ENCODE results near the gene SOD1. TPM values are rescaled to one million over a fixed set of nuclear protein-coding genes. Genes with fewer than 3 reads are reported as not detected.
"Not testable (repeated sequence)": the region's sequence is repeated elsewhere in the genome, so short reads cannot be mapped to it uniquely, and the experiment has no call there.

SOD1 gene
- 205 and 240 TPM in 2 replicates for total RNA-seq (2014; rRNA removed; shearing (Covaris generic))
- polyA plus RNA-seq (2015; cell fraction: cytosol; rRNA removed): 289 and 301 TPM in 2 replicates
- polyA plus RNA-seq (2015; cell fraction: nucleus; rRNA removed): 137 and 141 TPM in 2 replicates

DNA sequence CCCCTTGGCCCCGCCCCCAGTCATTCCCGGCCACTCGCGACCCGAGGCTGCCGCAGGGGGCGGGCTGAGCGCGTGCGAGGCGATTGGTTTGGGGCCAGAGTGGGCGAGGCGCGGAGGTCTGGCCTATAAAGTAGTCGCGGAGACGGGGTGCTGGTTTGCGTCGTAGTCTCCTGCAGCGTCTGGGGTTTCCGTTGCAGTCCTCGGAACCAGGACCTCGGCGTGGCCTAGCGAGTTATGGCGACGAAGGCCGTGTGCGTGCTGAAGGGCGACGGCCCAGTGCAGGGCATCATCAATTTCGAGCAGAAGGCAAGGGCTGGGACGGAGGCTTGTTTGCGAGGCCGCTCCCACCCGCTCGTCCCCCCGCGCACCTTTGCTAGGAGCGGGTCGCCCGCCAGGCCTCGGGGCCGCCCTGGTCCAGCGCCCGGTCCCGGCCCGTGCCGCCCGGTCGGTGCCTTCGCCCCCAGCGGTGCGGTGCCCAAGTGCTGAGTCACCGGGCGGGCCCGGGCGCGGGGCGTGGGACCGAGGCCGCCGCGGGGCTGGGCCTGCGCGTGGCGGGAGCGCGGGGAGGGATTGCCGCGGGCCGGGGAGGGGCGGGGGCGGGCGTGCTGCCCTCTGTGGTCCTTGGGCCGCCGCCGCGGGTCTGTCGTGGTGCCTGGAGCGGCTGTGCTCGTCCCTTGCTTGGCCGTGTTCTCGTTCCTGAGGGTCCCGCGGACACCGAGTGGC lies at the start of gene SOD1:
TSS of gene SOD1 (plus strand) at position 158 of the 723 bp plus-strand sequence. CDS start at position 235, 77 bp downstream.
- peak; percentile 91 for DNase-seq (ENCODE audit: low read depth)

DNA sequence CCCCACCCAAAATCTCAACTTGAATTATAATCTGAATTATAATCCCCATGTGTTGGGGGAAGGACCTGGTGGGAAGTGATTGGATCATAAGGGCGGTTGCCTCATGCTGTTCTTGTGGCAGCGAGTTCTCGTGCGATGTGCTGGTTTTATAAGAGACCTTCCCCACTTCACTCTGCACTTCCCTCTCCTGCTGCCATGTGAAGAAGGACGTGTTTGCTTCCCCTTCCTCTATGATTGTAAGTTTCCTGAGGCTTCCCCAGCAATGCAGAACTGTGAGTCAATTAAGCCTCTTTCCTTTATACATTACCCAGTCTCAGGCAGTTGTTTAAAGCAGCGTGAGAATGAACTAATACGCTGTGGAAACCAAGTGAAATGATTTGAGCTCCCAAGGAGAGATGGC lies 48.0 kb upstream of the SOD1 start:
- no peak for DNase-seq (ENCODE audit: low read depth)

DNA sequence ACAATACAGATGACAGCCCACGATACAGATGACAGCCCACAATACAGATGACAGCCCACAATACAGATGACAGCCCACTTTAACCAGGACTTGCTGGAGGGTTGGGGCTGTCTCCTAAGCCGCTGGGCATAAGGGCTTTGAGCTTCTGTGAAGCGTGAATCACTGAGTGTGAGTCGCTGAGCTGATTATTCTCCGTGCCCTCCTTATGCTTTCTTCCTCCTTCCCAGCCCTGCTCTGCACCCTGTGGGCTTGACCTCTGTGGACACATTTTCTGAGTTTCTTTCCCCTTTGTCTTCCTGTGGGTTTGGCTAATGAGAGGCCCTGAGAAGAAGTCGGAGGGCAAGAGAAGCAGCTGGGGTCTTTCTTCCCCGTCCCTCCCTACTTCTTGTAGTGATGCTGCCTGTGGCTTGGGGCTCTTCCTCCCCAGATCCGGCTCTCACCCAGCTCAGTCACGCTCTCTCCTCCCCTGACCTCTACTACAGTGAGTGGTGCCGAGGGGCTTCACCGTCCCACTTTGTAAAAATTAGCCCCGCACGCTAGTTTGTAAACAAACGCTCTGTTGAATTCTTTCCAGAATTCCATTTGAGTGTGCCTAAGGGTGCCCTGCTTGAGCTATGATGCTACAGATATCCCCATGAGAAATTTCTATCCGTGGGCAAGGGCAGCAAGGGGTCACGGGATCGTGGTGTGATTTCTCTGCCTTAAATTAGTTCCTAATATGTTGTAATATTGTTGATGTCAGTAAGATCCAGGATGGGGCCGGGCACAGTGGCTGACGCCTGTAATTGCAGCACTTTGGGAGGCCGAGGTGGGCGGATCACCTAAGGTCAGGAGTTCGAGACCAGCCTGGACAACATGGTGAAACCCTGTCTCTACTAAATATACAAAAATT lies 46.4 kb upstream of the SOD1 start:
- no peak for DNase-seq (ENCODE audit: low read depth)

DNA sequence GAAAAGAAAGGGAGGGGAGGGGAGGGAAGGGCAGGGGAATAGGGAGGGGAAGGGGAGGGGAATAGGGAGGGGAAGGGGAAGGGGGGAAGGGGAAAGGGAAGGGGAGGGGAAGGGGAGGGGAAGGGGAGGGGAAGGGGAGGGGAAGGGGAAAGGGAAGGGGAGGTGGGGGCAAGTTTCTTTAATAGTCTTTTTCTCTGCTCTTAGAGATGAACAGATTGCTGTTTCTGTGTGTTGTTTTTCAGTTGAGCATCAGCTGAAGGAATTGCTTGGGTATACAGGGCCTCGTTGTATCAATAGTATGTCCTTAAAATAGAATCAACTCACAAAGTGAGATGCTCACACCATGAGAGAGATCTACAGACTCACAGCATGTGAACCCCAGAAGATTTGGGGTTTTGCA lies 44.8 kb upstream of the SOD1 start:
- DNase-seq (ENCODE audit: low read depth): no peak

DNA sequence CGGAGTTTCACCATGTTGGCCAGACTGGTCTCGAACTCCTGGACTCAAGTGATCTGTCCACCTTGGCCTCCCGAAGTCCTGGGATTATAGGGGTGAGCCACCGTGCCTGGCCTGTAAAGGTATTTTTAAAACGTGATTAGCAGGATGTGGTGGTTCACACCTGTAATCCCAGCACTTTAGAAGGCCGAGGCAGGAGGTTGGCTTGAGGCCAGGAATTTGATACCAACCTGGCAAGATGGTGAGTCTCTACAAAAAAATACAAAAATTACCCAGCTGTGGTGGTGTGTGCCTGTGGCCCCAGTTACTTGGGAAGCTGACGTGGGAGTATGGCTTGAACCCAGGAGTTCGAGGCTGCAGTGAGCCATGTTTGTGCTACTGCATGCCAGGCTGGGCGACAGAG lies 43.3 kb upstream of the SOD1 start:
- DNase-seq (ENCODE audit: low read depth): no peak

DNA sequence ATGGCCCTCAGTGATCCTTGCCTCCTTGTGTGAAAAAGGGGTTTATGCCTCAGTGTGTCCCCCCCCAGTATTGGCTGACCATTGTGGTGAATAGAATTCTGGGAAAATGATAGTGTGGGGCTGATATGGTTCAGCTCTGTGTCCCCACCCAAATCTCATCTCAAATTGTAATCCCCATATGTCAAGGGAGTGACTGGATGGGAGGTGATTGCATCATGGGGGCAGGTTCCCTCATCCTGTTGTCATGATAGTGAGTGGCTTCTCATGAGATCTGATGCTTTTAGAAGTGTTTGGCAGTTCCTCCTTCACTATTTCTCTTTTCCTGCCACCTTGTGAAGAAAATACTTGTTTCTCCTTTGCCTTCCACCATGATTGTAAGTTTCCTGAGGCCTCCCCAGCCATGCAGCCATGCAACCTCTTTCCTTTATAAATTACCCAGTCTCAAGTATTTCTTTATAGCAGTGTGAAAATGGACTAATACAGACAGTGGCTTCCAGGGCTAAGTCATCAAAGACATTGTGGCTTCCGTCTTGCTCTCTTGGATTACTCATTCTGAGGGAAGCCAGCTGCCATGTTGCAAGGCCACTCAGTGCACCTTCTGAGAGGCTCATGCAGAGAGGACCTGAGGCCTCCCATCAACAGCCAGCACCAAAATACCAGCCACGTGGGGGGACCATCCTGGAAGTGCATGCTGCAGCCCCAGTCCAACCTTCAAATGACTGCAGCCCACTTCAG lies 40.6 kb upstream of the SOD1 start:
- peak; percentile 35 for DNase-seq (ENCODE audit: low read depth)

DNA sequence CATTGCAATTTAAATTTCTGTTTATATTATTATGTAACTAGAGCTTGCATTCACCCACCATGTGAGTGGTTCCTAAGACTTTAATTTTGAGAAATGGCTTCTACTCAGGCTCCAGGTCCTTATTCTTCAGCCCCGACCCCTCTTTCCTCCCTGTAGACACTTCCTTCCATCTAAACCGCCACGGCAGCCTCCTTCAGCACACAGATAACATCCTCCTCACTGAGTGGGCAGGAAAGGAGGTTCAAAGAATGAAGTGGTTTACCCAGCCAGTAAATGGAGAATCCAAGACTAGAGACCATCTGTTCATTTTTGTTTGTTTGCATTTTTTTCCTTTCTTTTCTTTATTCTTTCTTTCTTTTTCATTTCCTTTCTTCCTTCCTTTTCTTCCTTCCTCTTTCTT lies 37.1 kb upstream of the SOD1 start:
- DNase-seq (ENCODE audit: low read depth): no peak

DNA sequence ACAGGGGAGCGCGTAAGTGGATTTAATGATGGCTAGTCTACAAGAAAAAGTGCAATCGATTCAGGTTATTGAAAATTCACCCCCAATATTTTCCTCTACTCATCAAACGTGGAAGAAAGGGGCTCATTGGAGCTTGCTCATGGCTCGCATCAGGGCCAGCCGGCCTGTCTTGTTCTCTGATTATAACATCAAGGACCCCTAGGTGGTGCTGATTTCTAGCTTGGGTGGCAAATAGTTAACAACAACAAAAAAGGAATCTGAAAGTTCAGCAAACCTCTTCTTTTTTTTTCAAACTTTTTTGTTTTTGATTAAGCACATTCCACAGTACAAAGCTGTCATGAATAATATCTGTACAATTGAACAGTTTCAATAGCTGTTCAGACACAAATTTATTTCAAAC lies 35.8 kb upstream of the SOD1 start:
- no peak for DNase-seq (ENCODE audit: low read depth)

DNA sequence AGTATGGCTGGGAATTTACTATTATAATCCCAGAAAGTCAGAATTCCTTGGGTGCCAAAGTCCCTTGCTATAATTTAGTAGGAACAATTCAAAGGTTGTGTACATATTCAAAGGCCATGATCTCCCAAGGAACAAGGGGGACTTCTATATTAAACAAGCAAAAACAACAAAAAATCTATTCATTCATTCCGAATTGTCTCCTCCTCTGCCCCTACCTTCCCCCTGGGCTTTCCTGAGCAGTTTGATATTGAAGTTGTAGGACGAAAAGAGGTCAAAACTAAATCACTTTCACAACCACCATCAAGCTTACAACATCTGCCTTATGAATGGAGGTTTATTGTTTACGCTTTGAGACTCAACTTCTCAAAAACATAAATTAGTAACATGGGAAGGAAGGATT lies 35.3 kb upstream of the SOD1 start:
- DNase-seq (ENCODE audit: low read depth): no peak

DNA sequence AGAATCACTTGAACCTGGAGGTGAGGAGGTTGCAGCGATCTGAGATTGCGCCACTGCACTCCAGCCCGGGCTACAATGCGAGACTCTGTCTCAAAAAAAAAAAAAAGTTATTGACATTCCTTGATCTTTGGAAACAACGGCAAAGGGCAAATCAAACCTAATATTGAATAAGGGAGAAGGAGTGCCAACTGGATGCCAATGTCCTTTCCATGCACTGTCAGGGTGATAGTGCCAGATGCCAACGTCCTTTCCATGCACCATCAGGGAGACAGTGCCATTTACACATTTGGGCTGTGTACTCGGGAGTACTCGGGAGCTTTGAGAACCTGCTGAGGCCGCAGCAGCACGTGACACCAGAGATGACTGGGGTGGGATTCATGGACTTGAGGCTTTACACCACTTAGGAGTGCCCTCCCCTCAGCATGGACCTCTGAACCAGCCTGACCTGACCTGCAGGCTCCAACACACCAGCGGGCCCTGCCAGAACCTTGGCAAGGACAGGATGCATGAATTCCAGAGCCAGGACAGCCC lies 34.5 kb upstream of the SOD1 start:
- DNase-seq (ENCODE audit: low read depth): no peak

DNA sequence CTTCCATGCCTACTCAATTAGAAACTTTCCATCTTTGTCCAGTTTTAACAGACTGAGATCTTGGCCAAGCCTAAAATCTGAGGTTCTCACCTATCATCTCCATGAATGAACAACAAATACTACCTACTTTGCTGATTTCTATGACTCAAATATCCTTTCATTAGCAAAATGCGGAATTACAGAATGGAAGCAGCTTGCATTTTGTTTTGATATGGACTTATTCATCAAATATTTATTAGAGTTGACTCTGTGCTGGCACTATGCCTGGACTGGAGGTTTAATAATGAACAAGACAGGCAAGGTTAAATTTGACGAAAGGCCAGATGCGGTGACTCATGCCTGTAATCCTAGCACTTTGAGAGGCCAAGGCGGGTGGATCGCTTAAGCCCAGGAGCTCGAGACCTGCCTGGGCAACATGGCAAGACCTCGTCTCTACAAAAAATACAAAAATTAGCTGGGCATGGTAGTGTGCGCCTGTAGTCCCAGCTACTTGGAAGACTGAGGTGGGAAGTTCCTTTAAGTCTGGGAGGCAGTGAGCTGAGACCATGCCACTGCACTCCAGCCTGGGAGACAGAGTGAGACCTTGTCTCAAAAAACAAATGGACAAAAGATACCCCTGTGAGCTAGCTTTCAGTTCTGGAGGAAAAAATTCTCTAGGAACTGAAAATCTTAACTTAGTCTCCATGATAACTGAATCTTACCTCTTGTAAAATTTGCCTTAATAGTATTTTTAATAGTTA lies 29.4 kb upstream of the SOD1 start:
- DNase-seq (ENCODE audit: low read depth): peak; percentile 73

DNA sequence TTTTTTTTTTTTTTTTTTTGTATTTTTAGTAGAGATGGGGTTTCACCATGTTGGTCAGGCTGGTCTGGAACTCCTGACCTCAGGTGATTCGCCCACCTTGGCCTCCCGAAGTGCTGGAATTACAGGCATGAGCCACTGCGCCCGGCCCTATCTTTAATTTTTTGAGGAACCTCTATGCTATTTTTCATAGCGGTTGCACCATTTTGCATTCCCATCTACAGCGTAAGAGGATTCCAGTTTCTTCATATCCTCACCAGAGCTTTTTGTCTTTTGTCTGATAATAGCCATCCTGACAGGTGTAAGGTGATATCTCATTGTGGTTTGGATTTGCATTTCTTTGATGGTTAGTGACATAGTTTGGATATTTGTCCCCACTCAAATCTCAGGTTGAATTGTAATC lies 27.6 kb upstream of the SOD1 start:
- not testable (repeated sequence) for DNase-seq (ENCODE audit: low read depth)

DNA sequence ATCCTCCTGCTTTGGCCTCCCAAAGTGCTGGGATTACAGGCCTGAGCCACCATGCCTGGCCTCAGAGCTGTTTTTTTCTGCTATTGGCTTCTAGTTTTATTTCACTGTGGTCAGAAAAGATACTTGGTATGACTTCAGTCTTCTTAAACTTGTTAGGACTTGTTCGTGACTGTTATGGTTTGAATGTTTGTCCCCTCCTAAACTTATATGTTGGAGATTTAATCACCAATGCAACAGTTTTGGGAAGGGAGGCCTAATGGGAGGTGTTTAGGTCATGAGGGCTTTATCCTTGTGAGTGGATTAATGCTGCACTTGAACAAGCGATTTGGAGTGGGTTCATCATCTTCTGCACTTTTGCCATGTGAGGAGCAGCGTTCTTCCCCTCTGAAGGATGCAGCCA lies 24.5 kb upstream of the SOD1 start:
- no peak for DNase-seq (ENCODE audit: low read depth)

DNA sequence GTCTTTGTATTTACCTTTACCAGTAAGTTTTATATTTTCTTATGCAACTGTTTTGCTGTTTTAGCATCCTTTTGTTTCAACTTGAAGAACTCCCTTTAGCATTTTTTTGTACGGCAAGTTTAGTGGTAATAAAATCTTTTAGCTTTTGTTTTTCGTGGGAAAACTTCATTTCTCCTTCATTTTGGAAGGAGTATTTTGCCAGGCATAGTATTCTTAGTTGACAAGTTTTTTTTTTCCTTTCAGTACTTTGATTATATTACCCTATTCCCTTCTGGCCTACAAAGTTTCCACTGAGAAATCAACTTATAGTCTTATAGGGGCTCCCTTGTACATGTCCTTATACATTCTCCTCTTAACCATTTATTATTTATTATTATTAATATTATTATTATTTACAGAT lies 22.6 kb upstream of the SOD1 start:
- DNase-seq (ENCODE audit: low read depth): no peak

DNA sequence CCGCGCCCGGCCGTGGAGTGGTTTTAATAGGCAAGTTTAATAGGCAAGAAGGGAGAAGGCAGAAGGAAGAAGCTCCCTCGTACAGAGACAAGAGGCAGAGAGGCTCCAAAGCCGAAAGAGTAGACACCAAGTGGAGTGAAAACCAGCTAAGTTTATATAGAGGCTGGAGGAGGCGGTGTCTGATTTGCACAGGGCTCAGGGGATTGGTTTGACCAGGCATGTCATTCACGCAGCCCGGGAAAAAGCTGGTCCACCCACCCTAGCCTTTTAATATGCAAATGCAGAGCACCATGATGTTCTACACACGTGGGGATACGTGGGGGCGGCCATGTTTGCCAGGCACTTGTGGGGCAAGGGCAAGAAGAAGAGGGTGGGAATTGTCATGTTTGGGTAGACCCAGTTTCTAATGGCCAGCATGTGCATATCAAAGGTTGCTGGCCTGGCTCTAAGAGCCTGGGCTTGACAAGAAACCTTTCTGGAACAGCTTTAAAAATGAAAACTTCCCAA lies 18.0 kb upstream of the SOD1 start:
- no peak for DNase-seq (ENCODE audit: low read depth)

DNA sequence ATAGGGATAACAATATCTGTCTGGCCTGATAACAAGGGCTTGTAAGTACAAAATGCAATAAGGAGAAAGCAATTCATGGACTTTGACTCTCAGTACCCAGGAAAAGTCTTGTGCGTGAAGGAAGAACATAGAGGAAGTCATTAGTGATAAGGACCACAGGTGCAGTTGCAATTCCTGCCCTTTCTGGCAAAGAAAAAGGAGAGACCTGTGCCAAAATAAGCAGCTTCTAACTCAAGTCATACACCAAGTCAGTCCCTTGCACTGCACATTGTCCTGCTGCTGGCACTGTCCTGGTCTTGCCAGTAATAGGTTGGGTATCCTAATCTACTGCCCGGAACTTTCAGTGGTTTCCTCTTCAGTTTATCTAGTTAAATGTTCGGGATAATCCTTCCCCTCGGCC lies 14.8 kb upstream of the SOD1 start:
- DNase-seq (ENCODE audit: low read depth): no peak

DNA sequence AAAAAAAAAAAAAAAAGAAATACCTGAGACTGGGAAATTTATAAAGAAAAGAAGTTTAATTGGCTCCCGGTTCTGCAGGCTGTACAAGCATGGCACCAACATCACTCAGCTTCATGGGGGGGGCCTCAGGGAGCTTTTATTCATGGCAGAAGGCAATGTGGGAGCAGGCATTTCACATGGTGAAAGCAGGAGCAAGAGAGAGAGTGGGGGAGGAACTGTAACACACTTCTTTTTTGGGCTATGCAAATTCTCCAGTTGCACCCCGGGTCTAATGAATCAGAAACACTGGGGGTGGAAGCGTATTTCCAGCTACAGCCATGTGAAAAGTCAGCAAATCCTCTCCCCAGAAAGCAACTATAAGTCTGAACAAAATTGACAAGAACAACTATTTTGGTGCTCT lies 11.8 kb upstream of the SOD1 start:
- DNase-seq (ENCODE audit: low read depth): no peak

DNA sequence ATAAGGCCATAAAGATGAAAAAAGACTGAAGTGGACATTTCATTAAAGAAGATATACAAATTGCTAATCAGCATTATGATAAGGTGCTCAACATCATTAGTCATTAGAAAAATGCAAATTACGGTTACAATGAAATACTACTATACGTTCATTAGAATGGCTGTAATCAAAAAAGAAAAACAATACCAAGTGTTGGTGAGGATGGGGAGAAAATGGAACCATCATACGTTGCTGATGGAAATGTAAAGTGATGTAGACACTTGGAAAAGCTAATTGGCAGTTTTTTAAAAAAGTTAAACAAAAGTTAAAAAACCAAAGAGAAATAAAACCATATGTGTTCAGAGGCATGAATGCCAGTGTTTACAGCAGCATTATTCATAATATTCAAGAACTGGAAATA lies 8.6 kb upstream of the SOD1 start:
- no peak for DNase-seq (ENCODE audit: low read depth)

DNA sequence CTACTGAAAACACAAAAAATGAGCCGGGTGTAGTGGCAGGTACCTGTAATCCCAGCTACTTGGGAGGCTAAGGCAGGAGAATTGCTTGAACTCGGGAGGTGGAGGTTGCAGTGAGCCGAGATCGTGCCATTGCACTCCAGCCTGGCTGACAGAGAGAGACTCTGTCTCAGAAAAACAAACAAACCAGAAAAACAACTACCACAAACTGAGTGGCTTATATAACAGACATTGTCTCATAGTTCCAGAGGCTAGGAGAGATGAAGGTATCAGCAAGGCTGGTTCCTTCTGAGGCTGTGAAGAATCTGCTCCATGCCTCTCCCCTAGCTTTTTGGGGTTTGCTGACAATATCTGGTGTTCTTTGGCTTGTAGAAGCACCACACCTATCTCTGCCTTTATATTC lies 8.0 kb upstream of the SOD1 start:
- DNase-seq (ENCODE audit: low read depth): not testable (repeated sequence)

DNA sequence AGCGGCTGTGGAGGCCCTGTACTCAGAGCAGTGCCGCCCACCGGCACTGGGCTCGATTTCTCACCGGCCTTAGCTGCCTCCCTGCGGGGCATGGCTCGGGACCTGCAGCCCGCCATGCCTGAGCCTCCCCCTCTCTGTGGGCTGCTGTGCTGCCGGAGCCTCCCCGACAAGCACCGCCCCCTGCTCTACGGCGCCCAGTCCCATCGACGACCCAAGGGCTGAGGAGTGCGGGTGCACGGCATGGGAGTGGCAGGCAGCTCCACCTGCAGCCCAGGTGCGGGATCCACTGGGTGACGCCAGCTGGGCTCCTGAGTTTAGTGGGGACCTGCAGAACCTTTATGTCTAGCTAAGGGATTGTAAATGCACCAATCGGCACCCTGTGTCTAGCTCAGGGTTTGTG lies 5.2 kb upstream of the SOD1 start:
- DNase-seq (ENCODE audit: low read depth): no peak

Measured in HT1080 (cell line).